ENCODE results near the gene MRPS7. TPM values are rescaled to one million over a fixed set of nuclear protein-coding genes. Genes with fewer than 3 reads are reported as not detected.

The MRPS7 gene
- total RNA-seq, 1 experiment from 2014 or later, result 73.9 TPM

DNA sequence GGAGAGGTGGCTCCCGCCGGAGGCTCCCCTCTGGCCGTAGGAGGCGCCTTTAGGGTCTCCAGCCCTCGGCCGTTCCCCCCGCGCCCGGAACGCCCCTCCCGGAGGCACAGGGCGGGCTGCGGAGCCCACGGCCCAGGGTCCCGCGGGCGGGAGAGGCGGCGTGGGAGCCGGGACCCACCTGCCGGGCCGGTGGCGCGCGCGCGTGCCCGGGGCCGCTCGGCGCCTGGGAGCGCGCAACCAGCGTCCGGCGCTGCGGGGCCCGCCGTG is 9.2 kb downstream of the MRPS7 start, which contains the start of gene MIF4GD:
Gene MIF4GD (minus strand): TSS at position 266 of the 267 bp plus-strand sequence. CDS start 1,036 bp downstream, outside the sequence.
- Mint-ChIP-seq H3K27ac (ENCODE audit: low read depth, unreplicated experiment) (peak within 1 kb of the TSS; percentile 63), H3K27me3 (ENCODE audit: insufficient read depth, unreplicated experiment) (no peaks in the 10 kb centered on the region), H3K9me3 (ENCODE audit: unreplicated experiment) (no peaks in the 10 kb centered on the region), H3K4me1 (ENCODE audit: insufficient read depth, unreplicated experiment) (peaks cover 23% of the 10 kb centered on the region), H3K36me3 (ENCODE audit: insufficient read depth, unreplicated experiment) (peaks cover 31% of the 10 kb centered on the region), H3K4me3 (ENCODE audit: unreplicated experiment) (peak within 1 kb of the TSS; percentile 76)
- intact Hi-C loops (cut with micrococcal nuclease), result loop anchor here (1.0 to 2.0 kb wide), 2 partner anchors 133 to 142 kb away; no protein-coding TSS in a partner anchor
- no peak for DNase-seq (ENCODE audit: unreplicated experiment)
- no TSS peak for BruUV-seq (replicated peaks)
- TF ChIP-seq CTCF (IDR thresholded peaks at IDR 0.05; ENCODE audit: unreplicated experiment), result no peak
- ChIA-PET POLR2A (interaction anchor here (0.6 to 6.8 kb wide), 24 partner anchors 10 to 397 kb away, joined by 3 to 142 read pairs (median 6); partner anchors contain the start of genes FDXR, GGA3, GRB2 and JPT1), CTCF (interaction anchor here (0.5 to 3.0 kb wide), 22 partner anchors 10 to 1742 kb away, joined by 3 to 38 read pairs (median 4); partner anchors contain the start of genes GGA3, MRPS7 and SLC25A19)

DNA sequence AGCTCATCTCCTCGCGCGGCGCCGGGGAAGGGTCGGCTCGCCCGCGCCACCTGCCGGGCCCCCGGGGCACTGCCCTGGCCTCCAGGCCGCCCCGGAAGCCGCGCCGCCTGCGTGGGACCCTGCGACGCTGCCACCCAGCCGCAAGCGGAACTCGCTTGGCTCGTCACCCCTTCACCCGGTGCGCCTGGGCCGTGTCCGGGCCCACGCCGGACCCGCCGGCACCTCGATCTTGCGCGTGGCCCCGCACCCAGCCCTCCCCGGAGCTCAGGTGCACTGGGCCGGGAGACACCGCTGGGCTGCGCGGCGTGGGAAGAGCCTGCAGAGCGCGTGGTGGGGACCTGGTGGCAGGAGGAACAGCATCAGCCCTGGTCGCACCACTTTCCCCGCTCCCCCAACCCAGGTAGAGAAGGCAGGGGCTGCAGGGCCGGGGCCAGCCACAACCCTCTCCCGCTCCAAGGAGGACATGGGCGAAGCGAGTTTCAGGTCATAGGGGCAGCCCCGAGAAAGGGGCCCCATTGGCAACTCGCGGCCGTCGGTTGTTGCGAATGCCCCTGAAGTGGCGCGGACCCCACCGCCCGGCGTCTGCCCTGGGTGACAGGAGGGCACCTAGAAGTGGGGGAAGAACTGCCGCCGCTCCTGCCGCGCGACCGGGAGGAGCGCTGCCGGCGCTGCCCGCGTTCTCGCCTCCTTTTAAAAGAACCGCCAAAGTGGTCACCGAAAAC is 9.7 kb downstream of the MRPS7 start:
- Mint-ChIP-seq H3K9me3 (ENCODE audit: unreplicated experiment) (no peaks in the 10 kb centered on the region), H3K27me3 (ENCODE audit: insufficient read depth, unreplicated experiment) (no peaks in the 10 kb centered on the region), H3K36me3 (ENCODE audit: insufficient read depth, unreplicated experiment) (peaks cover 26% of the 10 kb centered on the region), H3K27ac (ENCODE audit: low read depth, unreplicated experiment) (peak overlapping the region; percentile 39), H3K4me3 (ENCODE audit: unreplicated experiment) (peak overlapping the region; percentile 74), H3K4me1 (ENCODE audit: insufficient read depth, unreplicated experiment) (peaks cover 23% of the 10 kb centered on the region)
- peak; percentile 74 for DNase-seq (ENCODE audit: unreplicated experiment)
- ChIA-PET CTCF (interaction anchor here (0.5 to 3.0 kb wide), 21 partner anchors 10 to 1742 kb away, joined by 3 to 38 read pairs (median 4); partner anchors contain the start of genes GGA3, MRPS7 and SLC25A19), POLR2A (interaction anchor here (0.6 to 6.8 kb wide), 21 partner anchors 9 to 398 kb away, joined by 3 to 142 read pairs (median 7); partner anchors contain the start of genes FDXR, GGA3, GRB2 and JPT1)
- no TSS peak for BruUV-seq (replicated peaks)
- TF ChIP-seq CTCF (IDR thresholded peaks at IDR 0.05; ENCODE audit: unreplicated experiment), result peak; percentile 67
- intact Hi-C loops (cut with micrococcal nuclease), result loop anchor here (2.0 kb wide), 1 partner anchor 141 kb away; no protein-coding TSS in a partner anchor

DNA sequence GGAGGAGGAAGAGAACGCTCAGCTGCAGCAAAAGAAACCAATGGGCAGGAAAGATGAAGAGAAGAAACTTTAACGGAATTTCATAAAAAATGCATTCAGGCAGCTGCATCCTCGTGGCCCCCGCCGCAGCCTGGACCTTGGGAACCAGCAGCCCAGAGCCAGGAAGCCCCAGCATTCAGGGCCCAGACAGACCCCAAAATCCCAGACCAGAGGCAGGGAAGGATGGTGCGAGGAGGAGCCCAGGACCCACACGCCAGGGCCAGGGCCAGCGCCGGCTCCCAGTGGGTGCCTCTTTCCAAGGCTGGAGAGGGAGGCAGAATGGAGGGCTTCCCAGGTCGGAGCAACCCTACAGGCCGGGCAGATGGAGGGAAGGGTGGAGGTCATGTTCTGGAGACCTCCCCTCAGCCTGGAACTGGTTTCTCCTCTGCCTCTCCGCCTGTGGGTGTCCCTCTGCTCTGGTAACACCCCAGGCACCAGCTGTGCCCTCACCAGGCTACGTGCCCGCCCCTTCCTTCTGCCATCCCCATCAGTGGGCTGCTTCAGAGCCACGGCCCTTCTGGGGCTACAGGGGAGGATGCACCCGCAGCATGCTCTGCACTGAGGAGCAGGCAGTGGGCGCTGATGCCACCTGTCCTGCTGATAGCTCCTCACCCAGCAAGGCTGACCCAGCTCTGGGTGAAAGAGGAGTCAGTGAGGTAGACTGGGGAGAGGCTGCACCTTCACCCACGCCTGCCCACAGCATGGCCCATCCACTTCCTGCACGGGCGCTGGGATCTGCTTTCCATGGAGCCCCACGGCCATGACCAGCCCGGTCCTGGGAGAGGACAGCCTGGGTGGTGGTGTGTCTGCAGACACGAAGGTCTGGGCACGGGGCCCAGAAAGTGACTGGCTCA is 10.5 kb downstream of the MRPS7 start:
- Mint-ChIP-seq H3K36me3 (ENCODE audit: insufficient read depth, unreplicated experiment) (peaks cover 18% of the 10 kb centered on the region), H3K4me1 (ENCODE audit: insufficient read depth, unreplicated experiment) (peaks cover 23% of the 10 kb centered on the region), H3K27me3 (ENCODE audit: insufficient read depth, unreplicated experiment) (no peaks in the 10 kb centered on the region), H3K4me3 (ENCODE audit: unreplicated experiment) (peak overlapping the region; percentile 74), H3K27ac (ENCODE audit: low read depth, unreplicated experiment) (peak overlapping the region; percentile 39), H3K9me3 (ENCODE audit: unreplicated experiment) (no peaks in the 10 kb centered on the region)
- ChIA-PET POLR2A (interaction anchor here (0.7 to 6.8 kb wide), 7 partner anchors 11 to 125 kb away, joined by 3 to 142 read pairs (median 20); partner anchors contain the start of genes GGA3, MRPS7, NUP85 and SLC25A19), CTCF (interaction anchor here (0.5 to 3.0 kb wide), 13 partner anchors 9 to 664 kb away, joined by 3 to 38 read pairs (median 4); partner anchors contain the start of genes GGA3, MRPS7 and SLC25A19)
- intact Hi-C loops (cut with micrococcal nuclease), result loop anchor here (2.0 kb wide), 1 partner anchor 141 kb away; no protein-coding TSS in a partner anchor
- BruUV-seq (replicated peaks), result no TSS peak
- TF ChIP-seq CTCF (IDR thresholded peaks at IDR 0.05; ENCODE audit: unreplicated experiment), result no peak
- no peak for DNase-seq (ENCODE audit: unreplicated experiment)

Data from MCF 10A (cell line).